ENCODE data around the gene PPTC7. TPM values are rescaled to one million over a fixed set of nuclear protein-coding genes. Genes with fewer than 3 reads are reported as not detected.

PPTC7 gene
- total RNA-seq, 4 donors from 2014 or later, result 27.6 to 85.8 (median 58.4) TPM

DNA sequence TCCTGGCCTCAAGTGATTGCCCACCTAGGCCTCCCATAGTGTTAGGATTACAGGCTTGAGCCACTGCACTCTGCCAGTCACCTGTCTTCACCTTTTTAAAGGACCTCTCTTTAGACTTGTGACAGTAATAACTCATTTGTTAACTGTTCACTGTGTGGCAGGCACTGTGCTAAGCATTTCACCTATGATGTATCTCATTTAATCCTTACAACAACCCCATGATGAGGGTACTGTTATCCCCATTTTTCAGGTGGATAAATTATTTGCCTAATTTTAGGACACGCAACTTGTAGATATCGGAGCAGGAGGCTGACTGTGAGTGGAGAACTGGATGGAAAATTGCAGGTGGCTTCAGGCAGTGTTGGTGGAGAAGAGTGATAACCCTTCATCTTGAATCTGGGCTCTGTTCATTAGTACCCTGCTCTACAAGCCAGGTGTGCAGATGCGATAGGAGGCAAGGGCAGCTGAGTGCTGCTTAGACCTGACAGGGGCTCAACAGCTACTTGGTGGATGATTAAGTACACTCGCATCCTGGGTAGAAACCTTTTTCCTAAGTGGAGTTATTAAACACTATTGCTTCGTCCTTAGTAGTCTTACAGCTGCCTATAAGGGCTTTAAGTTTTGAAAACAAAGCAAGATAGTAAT, 33.5 kb upstream of the PPTC7 start:
- TF ChIP-seq POLR2A (IDR thresholded peaks at IDR 0.05) (no peak), CTCF (IDR thresholded peaks at IDR 0.05 in 4 of 5, conservative IDR thresholded peaks at IDR 0.05 in 1 of 5) (no peak)
- ATAC-seq (no peak), DNase-seq (no peak)
- H3K4me3 ChIP-seq, result no peak overlapping the region
- in situ Hi-C loops (cut with MboI; ENCODE audit: low sequenced_read_pairs in 4 of 4) (loop anchor here in 3 of 4 donors (10.0 kb wide), 2 partner anchors 78 to 268 kb away; no protein-coding TSS in a partner anchor), intact Hi-C loops (cut with DNase I; ENCODE audit: low total_unique reads) (loop anchor here (10.0 kb wide), 1 partner anchor 268 kb away; no protein-coding TSS in a partner anchor)
- H3K27ac ChIP-seq, result no peak overlapping the region
- no peaks in the 10 kb centered on the region for H3K36me3 ChIP-seq
- no peaks in the 10 kb centered on the region for H3K27me3 ChIP-seq
- peaks cover 10 to 12% of the 10 kb centered on the region in 2 donors for H3K4me1 ChIP-seq
- no peaks in the 10 kb centered on the region for H3K9me3 ChIP-seq

- ATAC-seq, result no peak
- in situ Hi-C loops (cut with MboI; ENCODE audit: low sequenced_read_pairs in 4 of 4), result loop anchor here in 3 of 4 donors (10.0 kb wide), 2 partner anchors 80 to 270 kb away; no protein-coding TSS in a partner anchor
Measured at GRCh38 chr12:110615171-110615570, 32.1 kb upstream of the PPTC7 start.

DNA sequence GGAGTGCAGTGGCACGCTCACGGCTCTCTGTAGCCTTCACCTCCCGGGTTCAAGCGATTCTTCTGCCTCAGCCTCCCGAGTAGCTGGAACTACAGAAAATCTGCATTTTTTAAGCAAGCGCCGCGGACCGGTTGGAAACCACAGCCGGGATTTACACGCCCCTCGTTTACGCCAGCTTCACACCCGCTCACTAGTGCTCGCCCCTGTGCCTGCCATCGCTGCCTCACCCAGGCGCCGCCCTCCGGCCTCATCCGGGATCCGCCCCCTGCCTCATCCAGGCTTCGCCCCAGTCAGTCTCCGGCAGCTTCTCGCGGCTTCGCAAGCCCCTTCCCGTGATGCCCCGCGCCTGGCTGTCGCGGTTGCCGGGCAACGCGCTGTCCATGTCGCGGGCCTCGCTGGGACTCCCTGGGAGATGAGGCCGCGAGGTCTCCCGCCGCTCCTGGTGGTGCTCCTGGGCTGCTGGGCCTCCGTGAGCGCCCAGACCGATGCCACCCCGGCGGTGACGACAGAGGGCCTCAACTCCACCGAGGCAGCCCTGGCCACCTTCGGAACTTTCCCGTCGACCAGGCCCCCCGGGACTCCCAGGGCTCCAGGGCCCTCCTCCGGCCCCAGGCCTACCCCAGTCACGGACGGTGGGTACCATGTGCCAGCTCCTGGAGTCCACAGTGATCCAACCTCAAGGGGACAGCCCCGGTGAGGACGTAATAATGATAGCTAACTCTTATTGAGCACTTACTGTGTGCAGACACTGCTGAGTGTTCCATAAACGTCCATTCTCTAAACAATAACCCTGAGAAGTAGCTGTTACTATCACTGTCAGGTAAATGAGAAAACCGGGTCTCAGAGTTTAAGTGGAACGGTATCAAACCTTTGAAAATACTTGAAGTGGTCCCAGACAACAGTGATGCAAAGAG, 30.9 kb upstream of the PPTC7 start, which contains the start of gene TCTN1:
TCTN1 (plus strand) TSS at position 359 of the 914 bp plus-strand sequence; CDS start at position 413, 54 bp downstream.
- no peaks in the 10 kb centered on the region for H3K27me3 ChIP-seq
- in situ Hi-C loops (cut with MboI; ENCODE audit: low sequenced_read_pairs in 4 of 4) (loop anchor here in 3 of 4 donors (10.0 kb wide), 2 partner anchors 81 to 271 kb away; no protein-coding TSS in a partner anchor), intact Hi-C loops (cut with DNase I; ENCODE audit: low total_unique reads) (loop anchor here (2.0 to 10.0 kb wide), 4 partner anchors 112 to 271 kb away; partner anchors contain the start of genes FAM216A, GPN3, RAD9B and VPS29)
- H3K4me3 ChIP-seq, result peak within 1 kb of the TSS; percentile 67 to 94 (median 86)
- H3K36me3 ChIP-seq, result no peaks in the 10 kb centered on the region
- peak within 1 kb of the TSS; percentile 55 to 82 (median 70) for H3K27ac ChIP-seq
- DNase-seq, result peak; percentile 93 to 95
- H3K4me1 ChIP-seq, result peaks cover 10 to 12% of the 10 kb centered on the region in 2 donors
- no peaks in the 10 kb centered on the region for H3K9me3 ChIP-seq
- peak; percentile 94 to 97 for ATAC-seq
- TF ChIP-seq POLR2A (IDR thresholded peaks at IDR 0.05) (peak; percentile 55 to 66), CTCF (IDR thresholded peaks at IDR 0.05 in 4 of 5, conservative IDR thresholded peaks at IDR 0.05 in 1 of 5) (peak in 1 of 5 experiments; percentile 23)

More at GRCh38 chr12:110615171-110615570, 32.1 kb upstream of the PPTC7 start:
- no peaks in the 10 kb centered on the region for H3K36me3 ChIP-seq
- no peak for TF ChIP-seq CTCF (IDR thresholded peaks at IDR 0.05 in 4 of 5, conservative IDR thresholded peaks at IDR 0.05 in 1 of 5)
- no peak for TF ChIP-seq POLR2A (IDR thresholded peaks at IDR 0.05)
- DNase-seq, result no peak
- intact Hi-C loops (cut with DNase I; ENCODE audit: low total_unique reads), result loop anchor here (2.0 to 10.0 kb wide), 2 partner anchors 146 to 270 kb away; partner anchors contain the start of genes FAM216A and GPN3
- peak overlapping the region in 1 of 4 donors; percentile 79 for H3K27ac ChIP-seq
- peaks cover 10 to 12% of the 10 kb centered on the region in 2 donors for H3K4me1 ChIP-seq
- no peaks in the 10 kb centered on the region for H3K9me3 ChIP-seq
- no peaks in the 10 kb centered on the region for H3K27me3 ChIP-seq
- no peak overlapping the region for H3K4me3 ChIP-seq

DNA sequence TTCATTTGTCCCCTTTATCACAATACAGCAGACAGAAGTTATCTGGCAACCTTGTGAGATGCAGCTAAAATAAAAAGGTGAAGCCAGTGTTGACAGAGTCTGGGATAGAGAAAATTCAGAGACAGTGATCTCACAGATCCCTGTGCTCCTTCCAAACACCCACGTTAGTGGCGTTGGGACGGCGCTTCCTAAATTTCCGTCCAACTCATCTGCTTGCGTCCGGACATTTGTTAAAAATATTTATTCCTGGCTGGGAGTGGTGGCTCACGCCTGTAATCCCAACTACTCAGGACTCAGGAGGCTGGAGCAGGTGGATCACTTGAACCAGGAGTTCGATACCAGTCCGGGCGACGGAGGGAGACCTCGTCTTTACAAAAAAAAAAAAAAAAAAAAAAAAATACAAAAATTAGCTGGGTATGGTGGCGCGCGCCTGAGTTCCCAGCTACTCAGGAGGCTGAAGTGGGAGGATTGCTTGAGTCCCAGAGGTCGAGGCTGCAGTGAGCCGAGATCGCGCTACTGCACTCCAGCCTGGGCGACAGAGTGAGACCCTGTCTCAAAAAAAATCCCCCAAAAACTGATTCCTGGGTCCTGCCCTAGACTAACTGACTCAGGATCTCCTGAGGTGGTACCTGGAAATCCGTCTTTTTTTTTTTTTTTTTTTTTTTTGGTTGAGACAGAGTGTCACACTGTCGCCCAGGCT, 30.1 kb upstream of the PPTC7 start:
- no peak for DNase-seq
- TF ChIP-seq POLR2A (IDR thresholded peaks at IDR 0.05) (no peak), CTCF (IDR thresholded peaks at IDR 0.05 in 4 of 5, conservative IDR thresholded peaks at IDR 0.05 in 1 of 5) (no peak)
- H3K27ac ChIP-seq, result peak overlapping the region; percentile 55 to 82 (median 70)
- H3K36me3 ChIP-seq, result no peaks in the 10 kb centered on the region
- no peaks in the 10 kb centered on the region for H3K9me3 ChIP-seq
- in situ Hi-C loops (cut with MboI; ENCODE audit: low sequenced_read_pairs in 4 of 4), result loop anchor here in 3 of 4 donors (10.0 kb wide), 2 partner anchors 82 to 272 kb away; no protein-coding TSS in a partner anchor
- intact Hi-C loops (cut with DNase I; ENCODE audit: low total_unique reads), result loop anchor here (5.0 to 10.0 kb wide), 3 partner anchors 111 to 272 kb away; partner anchors contain the start of genes RAD9B and VPS29
- peak in 1 of 2 donors; percentile 3 for ATAC-seq
- no peaks in the 10 kb centered on the region for H3K27me3 ChIP-seq
- peaks cover 10 to 12% of the 10 kb centered on the region in 2 donors for H3K4me1 ChIP-seq
- peak overlapping the region; percentile 67 to 94 (median 86) for H3K4me3 ChIP-seq
